Upper lobe of left lung (tissue), 4 donors: ENCODE data around the gene BFAR.

Experiments used
- CTCF ChIP-seq, 6 experiments: fragments of 450-650 bp in 4 of 6; fragments of 200-600 bp in 2 of 6; sonication (generic) in 2 of 6; IDR thresholded peaks; one replicate each; pipeline ENCODE4 v1.5.1; 2016 to 2019; ENCODE audit warnings: antibody characterized with exemption in 6 of 6
- POLR2A ChIP-seq, 4 donors: fragments of 450-650 bp; IDR thresholded peaks; one replicate each; pipeline ENCODE4 v1.5.1; 2016 to 2017; ENCODE audit warnings: antibody characterized with exemption in 4 of 4, mild to moderate bottlenecking in 2 of 4

- TF ChIP-seq CTCF (IDR thresholded peaks at IDR 0.05) (no peak), POLR2A (IDR thresholded peaks at IDR 0.05) (peak in 1 of 4 donors; percentile 43)
These were observed 39.7 kb downstream of the BFAR start for GRCh38 chr16:14672403-14672971.
